Sciatic nerve (tissue), 2 donors: ENCODE measurements around the gene MAPRE2. TPM values are rescaled to one million over a fixed set of nuclear protein-coding genes. Genes with fewer than 3 reads are reported as not detected.

ENCODE experiments used
- ATAC-seq: fragments of 200-7000 bp; cut with Tn5 transposase; one replicate; pipeline ENCODE4 v1.9.1; 2020; ENCODE audit warnings: mild to moderate bottlenecking, moderate library complexity
- DNase-seq: peaks from one replicate; pipeline ENCODE4 v3.0.0-alpha.2; 2020; ENCODE audit warnings: low spot score
- intact Hi-C: fragments of 100-400 bp; cut with DNase I; formaldehyde crosslinking; loops from one replicate; pipeline ENCODE4 v1.14.2; 2022
- total RNA-seq: library from RNA; stranded (reverse); fragmentation: NEBNext Ultra II Directional; extraction: Animal tissue kit (Norgen Biotek cat#: 25700); gene quantifications from one replicate; pipeline ENCODE4 v1.2.1, GENCODE V29; 2021
- donor health status: DM: no; HTN: no; CAD: no.
- donor health status: DM: no; HTN: no; CAD: no.

MAPRE2 gene
- total RNA-seq, 1 donor from 2014 or later: 51.8 TPM

DNA sequence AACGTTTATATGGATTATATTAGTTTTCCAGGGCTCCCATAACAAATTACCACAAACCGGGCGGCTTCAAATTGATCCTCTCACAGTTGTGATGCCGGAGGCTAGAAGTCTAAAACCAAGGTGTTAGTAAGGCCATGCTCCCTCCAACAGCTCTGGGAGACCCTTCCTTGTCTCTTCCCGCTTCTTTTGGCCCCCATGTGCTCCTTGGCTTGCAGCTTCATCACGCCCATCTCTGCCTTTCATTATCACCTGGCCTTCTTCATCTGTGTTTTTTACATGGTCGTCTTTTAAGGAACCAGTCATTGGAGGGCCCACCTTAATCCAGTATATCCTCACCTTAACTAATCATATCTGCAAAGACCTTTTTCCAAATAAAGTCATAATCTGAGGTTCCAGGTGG, 13.9 kb downstream of the MAPRE2 start:
- no peak for ATAC-seq
- no peak for DNase-seq
- intact Hi-C loops: no loop called here

DNA sequence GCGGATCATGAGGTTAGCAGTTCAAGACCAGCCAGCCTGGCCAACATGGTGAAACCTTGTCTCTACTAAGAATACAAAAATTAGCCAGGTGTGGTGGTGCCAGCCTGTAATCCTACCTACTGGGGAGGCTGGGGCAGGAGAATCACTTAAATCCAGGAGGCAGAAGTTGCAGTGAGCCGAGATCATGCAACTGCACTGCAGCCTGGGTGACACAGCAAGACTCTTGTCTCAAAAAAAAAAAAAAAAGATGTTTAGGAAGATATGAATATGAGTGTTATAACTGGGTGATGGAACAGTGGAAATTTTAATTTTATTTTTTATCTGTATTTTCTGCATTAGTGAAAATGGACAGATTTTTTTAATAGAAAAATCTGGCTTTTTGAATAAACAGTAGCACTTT, 14.5 kb downstream of the MAPRE2 start:
- no peak for ATAC-seq

GRCh38 chr18:35059280-35059927, 18.2 kb downstream of the MAPRE2 start:
- ATAC-seq (no peak), DNase-seq (no peak)
- intact Hi-C loops: no loop called here

More for the DNA sequence above, 14.5 kb downstream of the MAPRE2 start:
- DNase-seq: no peak
- intact Hi-C loops: no loop called here

GRCh38 chr18:35060122-35060815, 19.1 kb downstream of the MAPRE2 start:
- DNase-seq: no peak
- no peak for ATAC-seq
- intact Hi-C loops: no loop called here

DNA sequence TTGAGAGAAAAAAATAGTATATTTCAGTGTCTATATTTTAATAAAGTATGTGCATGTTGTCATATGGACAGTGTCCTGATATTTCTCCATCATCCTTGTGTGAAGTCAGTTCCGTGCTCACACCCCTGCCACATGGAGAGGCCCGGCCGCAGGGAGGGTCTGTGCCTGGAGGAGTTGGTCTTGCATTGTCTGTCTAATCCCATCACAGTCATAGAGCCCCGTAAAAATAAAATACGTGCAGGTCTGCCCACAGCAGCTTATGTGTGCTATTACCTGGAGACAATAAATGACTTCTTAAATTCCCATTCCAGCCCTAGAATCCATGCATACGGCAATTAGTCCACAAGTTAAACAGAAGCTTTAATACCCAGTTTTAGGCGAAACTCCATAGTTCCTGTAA, 20.1 kb downstream of the MAPRE2 start:
- intact Hi-C loops: no loop called here
- ATAC-seq (no peak), DNase-seq (no peak)

GRCh38 chr18:35061804-35062203, 20.6 kb downstream of the MAPRE2 start:
- intact Hi-C loops: no loop called here
- DNase-seq (no peak), ATAC-seq (no peak)

- no peak for DNase-seq
- ATAC-seq: no peak
- intact Hi-C loops: no loop called here
Observed at GRCh38 chr18:35062408-35062807, 21.2 kb downstream of the MAPRE2 start.

GRCh38 chr18:35063875-35064690, 22.9 kb downstream of the MAPRE2 start:
- intact Hi-C loops: no loop called here
- no peak for ATAC-seq
- DNase-seq: no peak

DNA sequence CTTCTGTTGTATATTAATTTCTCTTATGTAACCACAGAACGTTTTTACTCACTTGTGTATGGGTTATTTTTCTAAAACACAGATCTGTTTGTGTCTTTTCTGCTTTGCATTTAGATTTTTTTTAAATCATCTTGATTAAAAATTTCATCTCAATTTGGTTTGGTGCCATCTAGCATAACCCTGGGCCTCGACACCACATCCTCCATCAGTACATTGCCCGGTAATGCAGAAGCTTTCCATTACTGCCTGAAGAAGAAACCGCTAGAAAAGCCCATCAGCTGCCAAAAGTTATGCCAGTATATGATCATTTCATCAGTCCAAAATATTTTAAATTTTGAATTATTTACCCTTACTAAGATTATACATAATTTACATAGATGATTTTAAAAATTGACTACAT, 26.2 kb downstream of the MAPRE2 start:
- ATAC-seq: no peak
- no peak for DNase-seq
- intact Hi-C loops: no loop called here

DNA sequence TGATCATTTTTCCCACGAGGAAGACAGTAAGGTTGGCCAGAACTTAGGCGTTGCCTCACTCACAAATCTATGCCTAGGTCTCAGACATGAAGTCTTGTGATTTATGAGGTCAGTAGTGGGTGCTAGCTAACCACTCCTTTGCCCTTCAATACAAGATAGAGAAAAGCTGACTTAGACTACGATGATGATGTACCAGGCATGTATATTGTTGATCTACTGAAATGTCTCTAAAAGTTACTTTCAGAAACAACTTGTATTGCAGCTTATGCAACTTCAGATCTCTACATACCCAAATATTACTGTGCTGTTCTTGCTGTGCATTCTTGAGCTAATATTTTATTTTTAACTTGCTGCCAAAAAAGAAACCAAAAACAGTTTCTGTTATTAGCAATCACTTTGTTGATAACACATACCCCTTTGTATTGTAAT, 30.6 kb downstream of the MAPRE2 start:
- ATAC-seq: peak; percentile 42

GRCh38 chr18:35072616-35073015, 31.4 kb downstream of the MAPRE2 start:
- DNase-seq (no peak), ATAC-seq (no peak)
- intact Hi-C loops: no loop called here

More for the DNA sequence above, 30.6 kb downstream of the MAPRE2 start:
- no peak for DNase-seq
- intact Hi-C loops: no loop called here

DNA sequence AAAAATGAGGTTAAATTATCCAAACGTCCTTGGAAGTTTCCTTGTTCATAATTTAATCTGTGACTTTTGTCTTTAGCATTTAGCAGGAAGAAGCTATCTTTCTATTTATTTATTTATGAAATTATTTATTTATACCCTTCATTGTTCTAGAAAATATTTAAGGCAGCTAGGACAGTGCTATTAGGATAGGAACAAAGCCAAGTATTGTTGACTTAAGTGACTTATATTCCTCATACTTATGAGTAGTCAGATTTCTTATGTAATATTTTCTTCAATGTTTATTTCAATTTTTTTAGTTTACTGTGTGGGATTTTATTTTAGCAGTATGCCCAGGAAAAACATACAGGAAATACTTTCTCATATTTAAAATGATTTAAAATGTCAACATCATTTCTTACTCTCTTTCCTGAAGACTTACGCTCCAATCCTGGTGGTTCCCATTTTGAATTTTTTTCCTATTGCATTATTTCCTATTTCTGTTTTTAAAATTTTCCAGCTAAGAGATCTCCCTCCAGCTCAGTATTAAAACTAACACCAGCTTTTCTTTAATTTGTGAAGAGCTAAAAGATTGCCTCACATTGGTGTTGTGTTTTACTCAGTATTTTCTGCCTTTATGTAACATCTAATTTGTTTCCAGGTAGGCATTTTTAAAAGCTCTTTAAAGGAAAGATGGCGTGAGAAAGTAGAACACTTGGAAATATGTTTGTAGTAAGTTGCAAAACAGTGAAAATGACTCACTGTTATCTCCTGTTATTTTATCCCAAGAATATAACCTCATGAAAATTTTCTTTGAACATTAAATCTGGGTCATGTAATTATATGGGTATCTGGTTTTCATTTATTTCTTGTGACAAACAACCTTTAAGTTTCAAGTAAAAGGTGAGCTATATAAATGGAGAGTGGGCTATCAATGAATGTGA, 32.2 kb downstream of the MAPRE2 start:
- intact Hi-C loops: no loop called here
- DNase-seq (no peak), ATAC-seq (no peak)

DNA sequence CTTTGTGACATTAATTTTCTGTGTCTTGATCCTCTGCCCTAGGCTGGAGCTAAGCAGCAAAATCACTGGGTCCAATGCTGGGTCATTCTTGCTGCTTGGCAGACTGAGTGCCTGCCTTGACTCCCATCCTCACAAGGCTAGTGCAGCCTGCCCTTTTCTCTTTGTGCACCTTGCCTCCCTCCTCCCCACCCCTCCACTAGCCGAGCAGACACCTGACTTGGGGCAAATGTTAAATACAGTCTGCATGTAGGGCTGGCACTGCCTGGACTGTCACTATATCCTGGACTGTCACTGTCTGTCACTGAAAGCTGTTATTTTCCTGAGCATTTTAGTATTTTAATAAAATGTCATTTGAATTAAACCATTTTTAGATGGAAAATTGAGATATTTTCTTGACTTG, 33.4 kb downstream of the MAPRE2 start:
- no peak for DNase-seq
- peak; percentile 26 for ATAC-seq
- intact Hi-C loops: no loop called here

- intact Hi-C loops: no loop called here
- ATAC-seq: no peak
- DNase-seq: no peak
Observed at GRCh38 chr18:35075132-35075531, 33.9 kb downstream of the MAPRE2 start.

GRCh38 chr18:35076135-35076924, 35.1 kb downstream of the MAPRE2 start:
- no peak for DNase-seq
- no peak for ATAC-seq
- intact Hi-C loops: no loop called here

- DNase-seq (no peak), ATAC-seq (no peak)
- intact Hi-C loops: no loop called here
Observed at GRCh38 chr18:35077937-35078336, 36.7 kb downstream of the MAPRE2 start.

GRCh38 chr18:35080058-35080457, 38.8 kb downstream of the MAPRE2 start:
- DNase-seq: no peak
- intact Hi-C loops: no loop called here
- no peak for ATAC-seq

GRCh38 chr18:35083174-35083712, 42.0 kb downstream of the MAPRE2 start:
- no peak for ATAC-seq
- no peak for DNase-seq
- intact Hi-C loops: no loop called here
